H1 (cell line): ENCODE results near the gene ATE1. TPM values are rescaled to one million over a fixed set of nuclear protein-coding genes. Genes with fewer than 3 reads are reported as not detected.

Experiments
- CTCF ChIA-PET: fragments of 300-600 bp; sonication (Branson Sonifier 250); formaldehyde crosslinking; loops from one replicate; lab custom pipeline; 2021; ENCODE audit not compliant: partially characterized antibody; lab: Charles Lee
- POLR2A ChIA-PET: fragments of 300-600 bp; sonication (Branson Sonifier 250); formaldehyde crosslinking; loops from one replicate; lab custom pipeline; 2021; ENCODE audit warnings: inconsistent platforms; ENCODE audit not compliant: partially characterized antibody; lab: Charles Lee
- DNase-seq, 2 experiments: peaks; one replicate each; pipeline versions ENCODE4 v3.0.0 to v3.0.0-alpha.2; 2010 to 2022; ENCODE audit warnings: low spot score in 2 of 2, low read depth in 1 of 2, mixed read lengths in 1 of 2
- FAIRE-seq: peaks from 2 replicates; lab custom pipeline; 2011; peaks lifted over from hg19 to GRCh38; lab: Jason Lieb, UNC
- H2AFZ ChIP-seq: 2 replicates; pipeline ENCODE4 v1.8.1; 2012; ENCODE audit warnings: low read length, inconsistent platforms
- H2AK5ac ChIP-seq: 2 replicates; pipeline ENCODE4 v1.6.1; 2013; ENCODE audit warnings: low read depth, low read length
- H2BK120ac ChIP-seq: replicated peaks from 2 replicates; pipeline ENCODE3; 2013; ENCODE audit warnings: low read depth, low read length, inconsistent platforms
- H2BK12ac ChIP-seq: 2 replicates; pipeline ENCODE4 v1.6.1; 2013; ENCODE audit warnings: low read depth, low read length
- H2BK15ac ChIP-seq: 2 replicates; pipeline ENCODE4 v1.6.1; 2013; ENCODE audit warnings: low read length
- H2BK20ac ChIP-seq: 2 replicates; pipeline ENCODE4 v1.6.1; 2013; ENCODE audit warnings: low read length
- H2BK5ac ChIP-seq: 2 replicates; pipeline ENCODE4 v1.6.1; 2013; ENCODE audit warnings: low read depth, low read length
- H3K14ac ChIP-seq: 2 replicates; pipeline ENCODE4 v1.6.1; 2013; ENCODE audit warnings: inconsistent platforms; ENCODE audit not compliant: insufficient read length
- H3K18ac ChIP-seq: 2 replicates; pipeline ENCODE4 v1.6.1; 2013; ENCODE audit warnings: low read length; ENCODE audit errors: extremely low read depth
- H3K23ac ChIP-seq: 2 replicates; pipeline ENCODE4 v1.6.1; 2013; ENCODE audit warnings: inconsistent platforms; ENCODE audit not compliant: insufficient read length
- H3K23me2 ChIP-seq: 2 replicates; pipeline ENCODE4 v1.6.1; 2013; ENCODE audit warnings: low read depth, low read length
- H3K27ac ChIP-seq: 2 replicates; pipeline ENCODE4 v1.6.1; 2011; ENCODE audit warnings: low read depth, low read length, inconsistent platforms
- H3K27me3 ChIP-seq, 4 experiments: replicated peaks in 1 of 4; 1 replicate in 1 of 4; 2 replicates in 3 of 4; pipeline versions ENCODE4 v1.6.1 to v1.8.1; 2011 to 2013; ENCODE audit warnings: low read length in 3 of 4, mild to moderate bottlenecking in 3 of 4, inconsistent platforms in 2 of 4, mixed read lengths in 2 of 4, moderate library complexity in 1 of 4; ENCODE audit not compliant: control insufficient read depth in 3 of 4, insufficient read depth in 3 of 4; ENCODE audit errors: extremely low read depth in 1 of 4
- H3K36me3 ChIP-seq, 4 experiments: 2 replicates each; pipeline versions ENCODE4 v1.6.1 to v1.8.1; 2011 to 2013; ENCODE audit warnings: mild to moderate bottlenecking in 4 of 4, low read length in 3 of 4, moderate library complexity in 2 of 4, control low read depth in 1 of 4, inconsistent platforms in 1 of 4; ENCODE audit not compliant: insufficient read depth in 4 of 4, control insufficient read depth in 2 of 4
- H3K4ac ChIP-seq: replicated peaks from 2 replicates; pipeline ENCODE3; 2013; ENCODE audit warnings: low read length, low read depth, mixed read lengths, inconsistent platforms; ENCODE audit not compliant: insufficient read length
- H3K4me1 ChIP-seq, 4 experiments: replicated peaks in 1 of 4; 1 replicate in 1 of 4; 2 replicates in 3 of 4; pipeline versions ENCODE4 v1.6.1 to v1.8.1; 2011 to 2013; ENCODE audit warnings: low read length in 3 of 4, inconsistent platforms in 2 of 4, mixed read lengths in 1 of 4; ENCODE audit not compliant: insufficient read depth in 4 of 4, control insufficient read depth in 3 of 4
- H3K4me2 ChIP-seq, 2 experiments: 2 replicates each; pipeline versions ENCODE4 v1.6.1 to v1.8.1; 2011 to 2013; ENCODE audit warnings: low read depth in 2 of 2, low read length in 2 of 2, control low read depth in 1 of 2, inconsistent platforms in 1 of 2, mild to moderate bottlenecking in 1 of 2; ENCODE audit not compliant: insufficient read depth in 1 of 2
- H3K4me3 ChIP-seq, 4 experiments: fragments of 200-600, 300-600 bp in 1 of 4; sonication (generic), shearing (Covaris generic), sonication (Bioruptor Twin) in 1 of 4; 2 replicates each; pipeline versions ENCODE4 v1.5.1 to v1.8.1; 2011 to 2016; ENCODE audit warnings: low read length in 4 of 4, low read depth in 3 of 4, control low read depth in 2 of 4, inconsistent platforms in 2 of 4, mild to moderate bottlenecking in 2 of 4, mixed read lengths in 1 of 4, moderate library complexity in 1 of 4; ENCODE audit not compliant: insufficient read depth in 2 of 4; ENCODE audit errors: extremely low read depth in 1 of 4
- H3K56ac ChIP-seq: replicated peaks from 2 replicates; pipeline ENCODE3; 2013; ENCODE audit warnings: low read depth, mild to moderate bottlenecking, mixed read lengths, low read length, inconsistent platforms; ENCODE audit not compliant: insufficient read length
- H3K79me1 ChIP-seq: 2 replicates; pipeline ENCODE4 v1.6.1; 2013; ENCODE audit warnings: low read depth, low read length, control low read depth
- H3K79me2 ChIP-seq, 2 experiments: 2 replicates each; pipeline versions ENCODE4 v1.6.1 to v1.8.1; 2012 to 2013; ENCODE audit warnings: low read length in 2 of 2, mild to moderate bottlenecking in 2 of 2, inconsistent platforms in 1 of 2; ENCODE audit not compliant: insufficient read depth in 2 of 2, control insufficient read depth in 1 of 2
- H3K9ac ChIP-seq, 4 experiments: replicated peaks in 1 of 4; 1 replicate in 1 of 4; 2 replicates in 3 of 4; pipeline versions ENCODE4 v1.6.1 to v1.8.1; 2011 to 2013; ENCODE audit warnings: low read depth in 3 of 4, low read length in 3 of 4, control low read depth in 2 of 4, mild to moderate bottlenecking in 2 of 4, moderate library complexity in 2 of 4, inconsistent platforms in 1 of 4; ENCODE audit errors: extremely low read depth in 1 of 4
- H3K9me3 ChIP-seq, 2 experiments: 2 replicates each; pipeline versions ENCODE4 v1.6.1 to v1.8.1; 2012 to 2013; ENCODE audit warnings: mild to moderate bottlenecking in 2 of 2, moderate library complexity in 2 of 2, control low read depth in 1 of 2, inconsistent platforms in 1 of 2, low read depth in 1 of 2, low read length in 1 of 2, mixed read lengths in 1 of 2; ENCODE audit not compliant: insufficient read depth in 2 of 2
- H4K20me1 ChIP-seq, 2 experiments: replicated peaks in 1 of 2; 2 replicates each; pipeline versions ENCODE3 to v1.8.1; 2011 to 2013; ENCODE audit warnings: inconsistent platforms in 2 of 2, low read length in 2 of 2, mild to moderate bottlenecking in 1 of 2; ENCODE audit not compliant: insufficient read depth in 2 of 2, control insufficient read depth in 1 of 2
- H4K5ac ChIP-seq: 2 replicates; pipeline ENCODE4 v1.6.1; 2013; ENCODE audit warnings: low read length, low read depth, mixed read lengths, inconsistent platforms; ENCODE audit not compliant: insufficient read length
- H4K8ac ChIP-seq: 2 replicates; pipeline ENCODE4 v1.8.0; 2013; ENCODE audit warnings: mild to moderate bottlenecking, moderate library complexity, low read length, inconsistent platforms; ENCODE audit not compliant: insufficient read depth; ENCODE audit errors: extremely low read depth
- H4K91ac ChIP-seq: replicated peaks from 2 replicates; pipeline ENCODE3; 2013; ENCODE audit warnings: low read length, mixed read lengths, inconsistent platforms; ENCODE audit not compliant: insufficient read length
- JUN ChIP-seq: IDR thresholded peaks from 2 replicates; pipeline ENCODE4 v1.6.1; 2011; ENCODE audit warnings: low read depth, mild to moderate bottlenecking, improper control_type of control experiment, low read length
- RAD21 ChIP-seq, 2 experiments: IDR thresholded peaks in 1 of 2; conservative IDR thresholded peaks in 1 of 2; 2 replicates each; pipeline ENCODE4 v1.6.1; 2011; ENCODE audit warnings: low read depth in 2 of 2, low read length in 2 of 2, improper control_type of control experiment in 1 of 2, inconsistent platforms in 1 of 2, mild to moderate bottlenecking in 1 of 2, moderate library complexity in 1 of 2
- RFX5 ChIP-seq: IDR thresholded peaks from 2 replicates; pipeline ENCODE4 v1.6.1; 2011; ENCODE audit warnings: low read depth, low read length, improper control_type of control experiment, borderline replicate concordance
- SP2 ChIP-seq: IDR thresholded peaks from 2 replicates; pipeline ENCODE4 v1.6.1; 2012; ENCODE audit warnings: mild to moderate bottlenecking, low read length, inconsistent platforms
- TAF7 ChIP-seq: optimal IDR thresholded peaks from 2 replicates; pipeline ENCODE3; 2011; ENCODE audit warnings: low read depth, mild to moderate bottlenecking, inconsistent platforms, low read length, moderate library complexity, borderline replicate concordance
- ZNF274 ChIP-seq: IDR thresholded peaks from 2 replicates; pipeline ENCODE4 v1.7.0; 2012; ENCODE audit warnings: low read length, borderline replicate concordance; ENCODE audit errors: extremely low read depth
- WGBS, 2 experiments: shearing (Covaris generic) in 1 of 2; methylation state at CpG; one replicate each; pipeline versions ENCODE4 v1.1.6 to v1.1.7; 2013 to 2015; ENCODE audit warnings: low lambda C conversion rate in 2 of 2, mixed read lengths in 2 of 2, inconsistent platforms in 1 of 2, low coverage in 1 of 2, missing lambda C conversion rate in 1 of 2; ENCODE audit not compliant: insufficient replicate concordance in 2 of 2, insufficient coverage in 1 of 2, insufficient read length in 1 of 2; ENCODE audit errors: extremely low coverage in 1 of 2, missing lambda C conversion rate in 1 of 2; 5-methylcytosine and 5-hydroxymethylcytosine counted together
- polyA plus RNA-seq, 7 experiments: library from polyadenylated mRNA; depleted of rRNA in 3 of 7; stranded (reverse) in 5 of 7; unstranded in 2 of 7; fragments of >200 nt in 5 of 7; fragments of 200-250 nt in 2 of 7; gene quantifications; 1 replicate in 5 of 7; 2 replicates in 1 of 7; 4 replicates in 1 of 7; pipeline versions ENCODE4 v1.2.1 to v1.2.3, GENCODE V29; 2011 to 2013; ENCODE audit warnings: missing spikeins in 2 of 7, mixed read lengths in 2 of 7
- total RNA-seq: library from RNA; stranded (reverse); fragmentation: NEBNext Ultra II Directional; extraction: Animal tissue kit (Norgen Biotek cat#: 25700); gene quantifications from 2 replicates; pipeline ENCODE4 v1.2.1, GENCODE V29; 2021

Gene ATE1
- total and polyA plus RNA-seq, 2 of the 8 experiments (the other 6 are each of a cell fraction or from before 2014, with no cell fraction given), result 8.8 to 26.9 TPM

- no peak for FAIRE-seq
- Histone ChIP-seq H2BK15ac (no peak overlapping the region), H2BK120ac (no peak overlapping the region), H3K14ac (no peak overlapping the region), H3K9me3 (0 out of 4 replicates have a peak, but pooled peaks cover 0 to 2% of the 10 kb centered on the region in 2 experiments), H4K5ac (no peak overlapping the region), H3K27me3 (no peaks in the 10 kb centered on the region), H2AK5ac (no peak overlapping the region), H3K18ac (no peak overlapping the region), H3K4me2 (no peak overlapping the region), H3K79me2 (no peaks in the 10 kb centered on the region), H4K8ac (no peak overlapping the region), H3K4ac (no peak overlapping the region), H2BK5ac (no peak overlapping the region), H3K27ac (no peak overlapping the region), H3K23me2 (no peaks in the 10 kb centered on the region), H3K56ac (no peak overlapping the region), H3K79me1 (peaks cover 2% of the 10 kb centered on the region), H3K9ac (no peak overlapping the region), H4K20me1 (no peaks in the 10 kb centered on the region), H3K36me3 (peaks cover 0 to 7% (median 0%) of the 10 kb centered on the region in 4 experiments; a peak in 5 of 8 replicates), H2AFZ (no peak overlapping the region), H4K91ac (no peak overlapping the region), H2BK12ac (no peak overlapping the region), H3K4me1 (no peaks in the 10 kb centered on the region; a peak in 2 of 7 replicates), H2BK20ac (no peak overlapping the region), H3K23ac (no peak overlapping the region), H3K4me3 (no peak overlapping the region)
- no peak for DNase-seq
- no peak for TF ChIP-seq ZNF274
- TF ChIP-seq SP2, result no peak
- no peak for TF ChIP-seq TAF7
- no peak for TF ChIP-seq RFX5
- no peak for TF ChIP-seq RAD21 (IDR thresholded peaks at IDR 0.05 in 1 of 2, conservative IDR thresholded peaks at IDR 0.05 in 1 of 2; ENCODE audit: low read depth in 2 of 2, low read length in 2 of 2)
- TF ChIP-seq JUN, result no peak
- CTCF ChIA-PET, result interaction anchor here (0.9 to 1.1 kb wide), 3 partner anchors 21 to 38 kb away, joined by 3 to 5 read pairs (median 3); no protein-coding TSS in a partner anchor
- WGBS, 2 experiments, result 90% methylated on average over 4 of the region's 4 CpGs; no CpG with 5 or more reads in 1 of the 2 experiments
- POLR2A ChIA-PET, result interaction anchor here (1.0 to 2.4 kb wide), 2 partner anchors 8 to 14 kb away, joined by 6 to 7 read pairs; no protein-coding TSS in a partner anchor
These were observed 65.2 kb downstream of the ATE1 start for GRCh38 chr10:121862649-121863048.
